OCI-LY7 (cell line): ENCODE results near the gene KCNT1.

Experiments
- CTCF ChIP-seq: fragments of 200-600 bp; sonication (generic); conservative IDR thresholded peaks from 2 replicates; pipeline ENCODE4 v1.5.1; 2014; ENCODE audit warnings: mild to moderate bottlenecking, antibody characterized with exemption, low read length, moderate library complexity, mixed read lengths
- EZH2phosphoT487 ChIP-seq: fragments of 200-600 bp; sonication (generic); IDR thresholded peaks from 2 replicates; pipeline ENCODE4 v1.6.1; 2018; ENCODE audit warnings: low read depth, borderline replicate concordance, mild to moderate bottlenecking, mixed run types, antibody characterized with exemption, low read length, moderate library complexity, mixed read lengths

- no peak for TF ChIP-seq CTCF
- TF ChIP-seq EZH2phosphoT487, result no peak
Observed at GRCh38 chr9:135750786-135751185, 48.8 kb downstream of the KCNT1 start.
